SIG-M5 treated with dmso at 0.1 percent for 504 hours (cell line): ENCODE data around the gene CDO1.
"Not testable (repeated sequence)": the region's sequence is repeated elsewhere in the genome, so short reads cannot be mapped to it uniquely, and the experiment has no call there.

Experiments used
- DNase-seq: peaks from one replicate; lab custom pipeline; 2025; ENCODE audit not compliant: unreplicated experiment; lab: John Stamatoyannopoulos, UW

CDO1 gene

DNA sequence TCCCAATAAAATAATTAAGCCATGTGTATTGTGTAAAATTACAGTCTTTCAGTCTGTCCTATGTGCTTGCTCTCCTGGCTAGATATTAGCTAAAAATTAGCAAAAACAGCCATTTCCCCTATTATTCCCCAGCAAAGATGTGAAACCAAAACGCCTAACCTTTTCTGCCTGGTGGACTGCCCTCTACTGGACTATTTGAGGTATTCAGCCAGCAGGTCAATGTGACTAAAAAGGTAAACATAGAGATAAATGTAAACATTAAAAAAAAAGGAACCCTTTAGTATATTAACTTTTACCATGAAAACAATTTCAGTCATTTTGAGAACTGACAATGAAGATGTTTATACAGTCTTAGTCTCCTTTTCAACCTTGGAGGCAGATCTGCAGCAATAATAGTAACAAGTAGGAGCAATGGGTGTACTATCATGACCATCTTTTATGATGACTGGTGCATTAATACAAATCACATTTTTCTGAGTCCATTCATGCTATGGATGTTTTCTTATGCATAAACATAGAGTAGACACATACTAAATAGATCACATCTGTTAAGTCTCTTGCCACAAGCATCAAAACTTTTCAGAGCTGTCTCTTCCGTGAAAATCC, 14.8 kb upstream of the CDO1 start:
- DNase-seq: peak; percentile 65

DNA sequence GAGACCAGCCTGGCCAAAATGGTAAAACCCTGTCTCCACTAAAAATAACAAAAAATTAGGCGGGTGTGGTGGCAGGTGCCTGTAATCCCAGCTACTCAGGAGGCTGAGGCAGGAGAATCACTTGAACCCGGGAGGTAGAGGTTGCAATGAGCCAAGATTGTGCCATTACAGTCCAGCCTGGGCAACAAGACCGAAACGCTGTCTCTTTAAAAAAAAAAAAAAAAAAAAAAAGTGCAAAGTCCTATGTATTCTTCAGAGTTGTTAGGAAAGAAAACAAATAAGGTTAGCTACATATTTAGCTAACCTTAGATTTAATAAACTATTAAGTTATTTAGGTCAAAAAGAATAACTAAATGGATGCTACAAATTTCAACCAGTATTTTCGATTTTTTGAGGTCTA, 13.5 kb upstream of the CDO1 start:
- DNase-seq: no peak

DNA sequence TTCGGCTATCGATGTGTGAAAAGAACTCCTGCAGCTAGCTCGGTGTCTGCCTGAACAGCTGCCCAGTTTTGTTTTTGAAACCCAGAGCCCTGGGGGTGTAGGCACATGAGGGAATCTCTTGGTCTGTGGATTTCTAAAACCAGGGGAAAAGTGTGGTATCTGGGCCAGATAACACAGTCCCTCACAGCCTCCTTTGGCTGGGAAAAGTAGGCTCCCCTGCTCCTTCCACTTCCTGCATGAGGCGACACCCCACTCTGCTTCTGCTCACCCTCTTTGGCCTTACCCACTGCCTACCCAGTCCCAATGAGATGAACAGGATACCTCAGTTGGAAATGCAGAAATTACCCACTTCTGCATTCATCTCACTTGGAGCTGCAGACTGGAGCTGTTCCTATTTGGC, 9.5 kb upstream of the CDO1 start:
- no peak for DNase-seq

DNA sequence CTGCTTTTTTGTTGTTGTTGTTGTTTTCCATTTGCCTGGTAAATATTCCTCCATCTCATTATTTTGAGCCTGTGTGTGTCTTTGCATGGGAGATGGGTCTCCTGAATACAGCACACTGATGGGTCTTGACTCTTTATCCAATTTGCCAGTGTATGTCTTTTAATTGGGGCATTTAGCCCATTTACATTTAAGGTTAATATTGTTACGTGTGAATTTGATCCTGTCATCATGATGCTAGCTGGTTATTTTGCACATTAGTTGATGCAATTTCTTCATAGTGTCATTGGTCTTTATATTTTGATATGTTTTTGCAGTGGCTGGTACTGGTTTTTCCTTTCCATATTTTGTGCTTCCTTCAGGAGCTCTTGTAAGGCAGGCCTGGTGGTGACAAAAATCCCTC, 8.5 kb upstream of the CDO1 start:
- not testable (repeated sequence) for DNase-seq

DNA sequence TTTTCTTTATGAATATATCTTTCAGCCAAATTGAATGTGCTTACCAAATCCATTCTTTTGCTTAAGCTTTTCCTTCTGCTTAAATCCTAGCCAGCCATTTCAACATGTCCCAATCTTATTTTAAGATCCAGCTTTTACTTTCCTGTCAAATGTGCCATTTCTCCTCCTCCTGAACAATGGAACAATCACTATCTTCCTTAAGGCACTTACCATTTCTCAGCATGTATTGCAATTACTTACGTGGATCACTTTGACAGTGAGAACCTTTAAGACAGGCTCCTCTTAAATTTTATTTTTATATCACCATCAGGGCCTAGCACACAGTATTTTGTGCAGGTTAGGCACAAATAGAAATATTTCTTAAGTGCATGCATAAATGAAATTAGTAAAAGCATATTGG, 4.4 kb upstream of the CDO1 start:
- DNase-seq: no peak

DNA sequence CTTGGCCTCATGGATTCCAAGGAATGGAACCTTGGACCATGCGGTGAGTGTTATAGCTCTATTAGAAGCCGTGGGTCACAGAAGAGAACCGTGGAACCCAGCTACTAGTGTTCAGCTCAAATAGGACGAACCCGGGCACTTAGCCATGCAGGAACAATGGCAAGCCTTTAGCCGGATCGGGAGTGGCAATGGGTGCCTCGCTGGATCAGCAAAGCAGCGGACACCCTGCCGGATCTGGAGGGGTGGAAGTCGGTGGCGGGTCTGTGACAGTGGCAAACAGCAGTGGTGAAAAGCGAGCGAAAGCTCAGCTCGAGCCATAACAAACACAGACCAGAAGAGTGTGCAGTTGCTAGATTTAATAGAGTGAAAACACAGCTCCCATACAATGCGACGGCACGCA, 2.4 kb upstream of the CDO1 start:
- DNase-seq: no peak

DNA sequence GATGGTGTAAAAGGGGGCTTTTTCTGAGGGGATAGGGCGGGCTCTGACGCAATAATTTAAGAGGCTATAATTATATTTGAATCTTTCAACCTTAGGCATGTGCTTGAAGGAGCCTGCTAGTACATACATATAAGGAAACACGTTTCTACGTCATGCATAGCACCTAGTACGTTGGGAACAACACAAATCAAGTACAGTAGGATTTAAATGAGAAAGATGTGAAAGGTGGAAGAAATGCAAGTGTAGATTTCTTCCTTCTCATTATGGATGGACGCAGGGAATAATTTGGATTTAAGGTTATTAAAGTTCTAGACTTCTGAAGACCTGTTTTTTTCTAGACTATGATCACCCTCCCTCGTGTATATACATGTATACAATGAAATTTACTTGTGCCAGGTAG, 927 bp upstream of the CDO1 start:
- no peak for DNase-seq

DNA sequence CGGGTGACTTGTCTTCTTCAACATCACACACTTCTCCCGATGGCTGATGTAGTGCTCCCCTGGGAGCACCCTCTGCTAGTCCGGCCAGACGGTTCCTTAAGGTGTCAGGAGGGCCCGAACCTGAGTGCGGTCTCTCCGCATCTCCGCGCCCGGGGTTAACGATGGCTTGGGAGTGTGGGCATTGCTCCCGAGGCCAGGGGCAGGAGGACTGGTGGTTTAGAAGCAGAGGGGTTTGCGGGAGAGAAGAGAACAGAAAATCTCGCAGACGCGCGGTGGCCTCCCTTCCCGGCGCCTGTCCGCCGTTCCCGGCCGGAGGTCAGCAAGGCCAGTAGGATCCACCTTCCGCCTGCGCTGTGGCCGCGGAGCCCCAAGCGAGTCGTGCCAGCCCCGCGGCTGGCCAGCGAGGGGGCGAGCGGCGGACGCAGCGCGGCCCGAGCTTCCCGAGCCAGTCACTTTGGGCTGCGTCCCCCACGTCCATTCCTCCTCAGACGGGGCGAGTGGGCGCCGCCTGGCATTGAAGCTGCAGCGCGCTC, 700 bp downstream of the CDO1 start:
- DNase-seq: no peak

DNA sequence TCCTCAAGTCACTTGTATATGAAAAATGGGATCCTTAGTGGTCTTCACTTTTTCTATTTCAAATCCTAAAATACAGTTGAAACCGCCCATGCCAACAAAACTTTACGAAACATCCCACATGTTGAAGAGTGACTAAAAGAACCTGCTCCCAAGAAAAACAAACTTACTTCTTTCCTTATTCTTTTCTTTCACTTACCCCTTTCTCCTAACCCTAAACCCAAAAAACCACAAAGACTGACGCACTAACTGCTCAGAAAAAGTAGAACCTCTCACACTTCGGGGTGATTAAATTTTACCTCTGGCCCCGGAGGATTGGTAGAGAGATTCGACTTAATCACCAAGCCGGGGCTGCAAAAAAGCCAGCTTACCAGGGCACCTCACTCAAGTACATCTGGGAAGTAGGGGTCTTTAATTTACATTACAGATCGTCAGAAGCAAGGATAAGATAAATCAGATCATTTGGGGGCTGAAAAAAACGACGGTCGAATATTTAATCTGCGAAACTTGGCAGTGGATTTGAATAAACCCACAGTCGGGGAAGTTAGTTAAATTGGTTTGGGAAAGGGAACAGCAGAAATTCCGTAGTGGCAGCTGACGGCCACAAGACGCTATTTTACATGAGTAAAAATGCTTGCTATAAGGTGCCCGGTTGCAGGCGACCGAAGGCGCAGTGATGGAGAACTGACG, 1.3 kb downstream of the CDO1 start:
- no peak for DNase-seq

DNA sequence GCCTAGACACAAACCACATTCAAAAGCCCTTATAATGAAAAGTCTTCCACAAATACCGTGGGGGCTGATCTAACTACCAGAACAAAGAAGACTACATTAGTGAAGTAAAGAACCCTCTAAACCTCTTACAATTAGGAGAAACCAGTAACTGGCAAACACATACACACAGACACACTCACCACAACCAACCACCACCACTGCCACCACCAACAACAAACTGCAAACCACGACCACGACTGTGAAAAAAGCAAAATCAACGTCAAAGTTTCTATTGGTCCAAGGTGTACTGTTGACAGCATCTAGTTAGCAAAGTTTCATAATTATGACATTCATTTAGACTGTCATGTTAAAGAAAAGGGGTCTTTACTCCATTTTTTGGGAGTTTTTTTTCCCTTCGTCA, 2.7 kb downstream of the CDO1 start:
- no peak for DNase-seq

DNA sequence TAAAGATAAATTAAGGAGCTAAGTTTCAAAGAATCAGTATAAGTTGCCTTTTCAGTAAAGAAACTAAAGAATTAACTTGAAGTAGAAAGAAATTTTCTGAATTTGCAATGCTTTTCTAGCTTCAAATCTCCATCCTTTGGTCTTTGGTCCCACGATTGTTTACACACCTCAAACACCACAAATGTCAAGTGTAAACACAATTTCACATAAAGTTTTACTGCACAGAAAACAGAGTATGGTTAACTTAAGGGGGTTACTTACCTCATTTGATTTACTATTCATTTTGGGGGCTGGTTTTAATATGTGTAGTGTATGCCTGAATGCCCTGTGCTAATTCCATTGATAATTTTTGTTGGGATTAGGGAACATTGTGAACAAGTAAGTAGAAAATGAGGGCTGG, 4.1 kb downstream of the CDO1 start:
- no peak for DNase-seq

DNA sequence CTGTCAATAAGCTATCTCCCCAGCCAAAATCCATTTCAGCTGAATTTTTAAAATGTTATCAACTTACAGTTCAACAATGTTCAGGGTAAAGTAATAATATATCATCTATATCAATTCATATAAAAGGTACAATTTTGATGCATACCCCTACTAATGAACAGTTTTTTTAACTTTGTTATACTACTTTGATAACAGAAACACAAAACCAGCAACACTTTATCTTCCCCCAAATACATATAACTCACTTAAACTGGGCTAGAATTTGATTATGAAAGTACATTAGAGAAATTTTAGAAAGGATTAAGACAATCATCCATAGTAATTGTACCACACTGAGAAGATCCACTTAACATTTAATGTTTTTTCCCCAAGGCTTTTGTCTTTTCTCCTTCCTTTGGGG, 5.1 kb downstream of the CDO1 start:
- DNase-seq: no peak

DNA sequence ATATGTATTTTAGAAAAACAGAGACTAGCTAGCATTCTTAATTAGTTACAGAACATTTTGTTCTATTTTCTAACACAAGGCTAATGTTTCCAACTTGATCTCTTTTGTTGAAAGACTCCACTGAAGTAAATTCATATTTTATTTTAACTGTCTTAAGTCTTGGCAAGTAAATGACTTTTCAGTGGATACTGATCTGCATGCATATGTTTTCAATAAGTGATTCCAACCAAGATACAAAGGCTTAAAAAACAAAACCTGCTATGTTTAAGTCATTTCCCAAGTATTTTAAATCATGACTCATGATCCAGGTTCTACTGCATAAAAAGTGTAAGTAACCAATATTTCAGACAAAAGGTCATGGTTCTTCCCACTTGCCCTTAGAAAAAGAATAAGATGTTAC, 5.7 kb downstream of the CDO1 start:
- no peak for DNase-seq

DNA sequence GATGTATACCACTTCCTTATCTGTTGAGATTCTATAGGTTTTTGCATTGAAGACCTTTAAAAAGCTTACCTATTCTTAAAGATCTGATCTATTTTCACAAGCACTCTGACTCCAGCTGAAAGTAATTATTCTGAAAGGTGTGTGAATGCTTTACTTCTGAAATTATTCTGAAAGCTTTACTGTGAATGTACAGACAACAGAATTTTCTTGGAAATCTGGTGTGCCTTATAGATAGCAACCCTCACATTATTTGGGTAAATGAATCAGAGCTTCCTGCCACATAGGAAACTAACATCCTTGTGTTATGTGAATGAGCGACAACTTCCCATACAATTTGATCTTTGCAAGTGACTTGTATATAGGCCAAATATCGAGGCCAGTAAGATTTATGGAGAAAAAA, 6.5 kb downstream of the CDO1 start:
- DNase-seq: no peak

DNA sequence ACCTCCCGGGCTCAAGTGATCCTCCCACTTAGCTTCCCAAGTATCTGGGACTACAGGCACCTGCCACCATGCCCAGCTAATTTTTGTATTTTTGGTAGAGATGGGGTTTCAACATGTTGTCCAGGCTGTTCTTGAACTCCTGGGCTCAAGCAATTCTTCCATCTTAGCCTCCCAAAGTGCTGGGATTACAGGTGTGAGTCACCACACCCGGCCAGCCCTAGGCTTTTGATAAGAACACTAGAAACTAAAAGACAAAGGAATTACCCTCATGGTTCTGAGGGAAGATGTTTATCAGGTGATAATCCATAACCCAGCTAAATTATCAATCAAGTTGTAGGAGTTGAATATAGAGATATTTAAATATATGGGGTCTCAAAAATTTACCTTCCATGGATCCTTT, 8.4 kb downstream of the CDO1 start:
- DNase-seq: not testable (repeated sequence)

DNA sequence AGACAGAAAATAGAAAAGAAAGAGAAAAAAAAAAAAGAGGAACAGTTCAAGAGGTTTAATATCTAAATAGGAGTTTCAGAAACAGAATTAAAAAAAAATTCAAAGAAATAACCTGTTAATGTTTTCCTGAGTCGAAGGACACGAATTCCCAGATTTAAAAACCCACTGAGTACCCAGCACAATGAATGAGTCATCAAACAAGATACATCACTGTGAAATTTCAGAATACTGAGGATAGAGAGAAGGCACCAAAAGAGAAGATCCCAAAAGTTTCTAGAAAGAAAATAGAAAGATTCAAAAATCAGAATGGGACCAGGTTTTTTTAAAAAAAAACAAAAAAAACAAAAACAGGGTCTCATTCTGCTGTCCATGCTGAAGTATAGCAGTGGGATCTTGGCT, 8.8 kb downstream of the CDO1 start:
- no peak for DNase-seq

DNA sequence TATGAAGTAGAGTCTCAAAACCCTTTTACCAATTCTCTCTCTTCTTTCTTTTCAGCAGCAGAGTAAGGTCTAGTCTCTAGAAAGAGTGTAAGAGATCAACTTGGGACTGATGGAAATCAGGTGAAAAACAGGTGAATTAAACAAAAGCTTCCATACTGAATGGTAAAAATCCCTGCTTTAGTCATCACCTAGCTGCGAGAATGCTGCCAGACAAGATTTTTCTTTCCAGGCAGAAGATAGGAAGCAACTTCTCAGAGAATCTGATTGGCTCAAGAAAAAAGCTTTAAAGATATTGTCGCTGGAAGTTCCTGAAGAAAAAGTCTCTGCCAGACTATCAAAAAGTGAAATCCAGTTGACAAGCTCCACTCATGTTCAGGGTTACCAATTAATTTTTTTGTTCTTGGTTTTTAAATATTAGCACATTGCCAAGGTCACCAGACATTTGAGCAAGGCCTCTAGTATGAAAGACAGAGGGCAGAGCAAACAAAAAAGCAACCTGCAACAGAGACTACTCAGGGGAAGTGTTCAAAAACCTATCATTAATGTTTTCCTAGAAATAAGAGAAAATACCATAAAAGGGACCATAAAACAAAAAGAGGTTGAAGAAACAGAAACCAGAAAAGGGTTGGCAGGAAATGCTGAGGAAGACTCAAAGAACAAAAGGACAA, 9.3 kb downstream of the CDO1 start:
- DNase-seq: no peak

DNA sequence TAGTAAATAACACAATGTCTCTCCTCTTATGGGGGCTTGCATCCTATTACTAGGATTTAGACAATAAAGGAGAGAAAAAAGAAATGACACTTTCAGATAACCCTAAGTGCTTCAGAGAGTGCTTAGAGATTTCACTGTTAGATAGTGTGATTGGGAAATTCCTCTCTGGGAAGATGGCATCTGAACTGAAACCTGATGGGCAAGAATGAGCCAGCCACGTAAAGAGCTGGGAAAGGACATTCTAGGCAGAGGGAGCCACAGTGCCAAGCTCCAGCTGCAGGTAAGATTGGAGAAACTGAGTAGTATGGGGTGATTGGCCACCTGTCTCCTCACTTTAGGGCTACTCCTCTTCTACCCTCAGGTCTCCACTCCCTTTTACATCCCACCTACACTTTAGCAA, 14.5 kb downstream of the CDO1 start:
- DNase-seq: no peak

DNA sequence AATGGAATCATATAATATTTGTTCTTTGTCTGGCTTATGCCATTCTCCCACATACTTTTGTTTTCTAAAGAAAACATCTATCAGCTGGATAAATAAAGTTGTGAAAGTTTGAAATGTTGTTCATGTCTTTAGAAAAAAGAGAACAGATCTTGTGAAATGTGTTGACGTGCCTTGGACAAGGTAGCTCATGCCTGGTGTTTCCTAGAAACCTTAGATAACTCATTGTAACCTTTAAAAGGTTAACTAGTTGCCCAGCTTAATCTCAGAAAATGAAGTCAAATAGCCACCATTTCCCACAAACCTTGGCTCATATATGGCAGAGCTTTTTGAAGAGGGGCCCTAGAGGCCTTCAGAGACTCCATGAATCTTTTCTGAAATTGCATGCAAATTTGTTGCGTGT, 15.3 kb downstream of the CDO1 start:
- no peak for DNase-seq

DNA sequence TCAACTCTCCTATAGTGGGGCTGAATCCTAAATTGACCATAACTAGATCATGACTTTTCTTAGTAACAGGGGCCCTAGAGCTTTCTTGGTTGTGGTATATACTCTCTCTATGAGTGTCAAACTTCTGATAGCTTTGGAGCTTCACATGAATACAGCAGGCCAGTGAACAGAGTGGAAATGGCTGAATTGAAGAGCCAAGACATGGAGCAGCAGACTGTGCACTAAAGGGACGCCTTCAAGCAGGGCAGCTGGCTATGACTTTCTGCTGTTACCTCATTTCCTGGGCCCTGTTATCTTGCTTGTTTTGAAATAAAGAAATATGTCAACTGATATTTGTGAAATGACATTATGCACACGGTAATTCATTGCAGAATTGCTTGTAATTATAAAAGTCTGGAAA, 16.4 kb downstream of the CDO1 start:
- no peak for DNase-seq

DNA sequence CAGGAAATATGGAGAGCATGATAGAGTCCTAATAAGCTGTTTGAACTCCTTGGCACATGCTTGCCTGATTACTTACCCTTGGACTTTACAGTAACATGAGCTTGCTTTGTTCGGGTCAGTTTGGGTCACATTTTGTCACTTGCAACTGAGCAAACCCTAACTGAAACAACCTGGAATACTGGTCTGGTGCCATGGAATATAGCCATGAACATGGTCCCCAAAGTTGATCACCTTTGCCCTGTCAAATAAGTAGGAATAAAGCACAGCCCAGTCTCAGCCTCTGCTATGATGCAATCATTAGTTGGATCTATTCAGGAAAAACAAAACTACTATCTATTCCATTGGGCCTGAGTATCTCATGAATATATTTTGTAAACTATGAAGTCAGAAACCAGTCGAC, 18.2 kb downstream of the CDO1 start:
- DNase-seq: no peak

DNA sequence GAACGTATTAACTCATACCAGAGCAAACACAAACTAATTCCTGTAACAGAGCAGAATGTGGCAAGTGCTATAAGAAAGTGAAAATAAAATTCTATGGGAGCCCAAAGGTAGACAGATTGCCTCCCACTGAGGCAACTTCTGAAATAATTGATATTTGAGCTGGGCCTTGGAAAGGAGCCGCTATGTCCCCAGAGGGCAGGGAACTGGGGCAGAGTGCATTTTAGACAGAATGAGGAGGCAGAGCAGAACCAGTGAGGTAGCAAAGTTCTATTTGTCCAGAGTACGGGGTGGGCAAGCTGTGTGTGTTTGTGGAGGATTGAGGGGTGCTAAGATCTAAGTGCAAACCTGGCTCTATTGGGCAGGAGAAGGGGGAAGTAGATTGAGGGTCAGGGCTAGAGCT, 19.8 kb downstream of the CDO1 start:
- no peak for DNase-seq
